Measurements from ENCODE around the gene PARD3B. TPM values are rescaled to one million over a fixed set of nuclear protein-coding genes. Genes with fewer than 3 reads are reported as not detected.

The PARD3B gene
- polyA plus RNA-seq, 3 donors: not detected

- no peaks in the 10 kb centered on the region for H3K36me3 Mint-ChIP-seq
- H3K36me3 ChIP-seq (replicated peaks in 1 of 2; ENCODE audit: control insufficient read depth in 1 of 2, insufficient read depth in 2 of 2, low read length in 2 of 2): no peaks in the 10 kb centered on the region
- H3K4me3 Mint-ChIP-seq: no peak overlapping the region
- no peak overlapping the region for H3K4me2 ChIP-seq (replicated peaks; ENCODE audit: extremely low read depth, low read length, poor library complexity, severe bottlenecking)
- H3K9me3 ChIP-seq (replicated peaks in 1 of 2; ENCODE audit: control insufficient read depth in 1 of 2, insufficient read depth in 1 of 2, low read length in 2 of 2): no peaks in the 10 kb centered on the region
- H3K9ac ChIP-seq (ENCODE audit: insufficient read depth, low read length, poor library complexity, severe bottlenecking): no peak overlapping the region
- H3K4me3 ChIP-seq (replicated peaks in 1 of 3; ENCODE audit: low read depth in 2 of 3, low read length in 3 of 3): no peak overlapping the region
- no peak for TF ChIP-seq CTCF (IDR thresholded peaks at IDR 0.05)
- H3K4me1 Mint-ChIP-seq: no peaks in the 10 kb centered on the region
- no peaks in the 10 kb centered on the region for H3K4me1 ChIP-seq (ENCODE audit: control insufficient read depth in 1 of 2, insufficient read depth in 2 of 2, low read length in 2 of 2)
- no peak for DNase-seq
- intact Hi-C loops (cut with micrococcal nuclease): no loop called here
- no peaks in the 10 kb centered on the region for H3K79me2 ChIP-seq (ENCODE audit: insufficient read depth, low read length)
- no peak overlapping the region for H3K27ac Mint-ChIP-seq
- H3K9me3 Mint-ChIP-seq: peaks cover 0 to 8% (median 2%) of the 10 kb centered on the region in 7 donors
- H2AFZ ChIP-seq (ENCODE audit: insufficient read depth, low read depth, low read length, poor library complexity, severe bottlenecking): no peak overlapping the region
- H3K27ac ChIP-seq (ENCODE audit: low read depth in 1 of 2, low read length in 2 of 2): no peak overlapping the region
- 100% methylated on average over 1 of the region's 8 CpGs for WGBS (ENCODE audit: insufficient coverage)
- no peaks in the 10 kb centered on the region for H4K20me1 ChIP-seq (ENCODE audit: insufficient read depth, low read length)
- H3K27me3 ChIP-seq (ENCODE audit: control insufficient read depth in 2 of 2, insufficient read depth in 2 of 2, low read length in 2 of 2): no peaks in the 10 kb centered on the region
- H3K27me3 Mint-ChIP-seq (ENCODE audit: low read depth in 3 of 3): no peaks in the 10 kb centered on the region
Observed at GRCh38 chr2:204913854-204914464, 368.7 kb downstream of the PARD3B start.

- no peak for TF ChIP-seq CTCF (IDR thresholded peaks at IDR 0.05)
- H3K4me3 ChIP-seq (replicated peaks in 1 of 3; ENCODE audit: low read depth in 2 of 3, low read length in 3 of 3): no peak overlapping the region
- no peaks in the 10 kb centered on the region for H3K4me1 ChIP-seq (ENCODE audit: control insufficient read depth in 1 of 2, insufficient read depth in 2 of 2, low read length in 2 of 2)
- intact Hi-C loops (cut with micrococcal nuclease): no loop called here
- no peak overlapping the region for H3K27ac ChIP-seq (ENCODE audit: low read depth in 1 of 2, low read length in 2 of 2)
- no peak overlapping the region for H3K27ac Mint-ChIP-seq
- no peaks in the 10 kb centered on the region for H4K20me1 ChIP-seq (ENCODE audit: insufficient read depth, low read length)
- H3K4me3 Mint-ChIP-seq: no peak overlapping the region
- H3K27me3 ChIP-seq (ENCODE audit: control insufficient read depth in 2 of 2, insufficient read depth in 2 of 2, low read length in 2 of 2): no peaks in the 10 kb centered on the region
- H3K36me3 Mint-ChIP-seq: no peaks in the 10 kb centered on the region
- no peak overlapping the region for H3K9ac ChIP-seq (ENCODE audit: insufficient read depth, low read length, poor library complexity, severe bottlenecking)
- DNase-seq: no peak
- 100% methylated on average over 2 of the region's 9 CpGs for WGBS (ENCODE audit: insufficient coverage)
- H3K36me3 ChIP-seq (replicated peaks in 1 of 2; ENCODE audit: control insufficient read depth in 1 of 2, insufficient read depth in 2 of 2, low read length in 2 of 2): no peaks in the 10 kb centered on the region
- H3K79me2 ChIP-seq (ENCODE audit: insufficient read depth, low read length): no peaks in the 10 kb centered on the region
- no peaks in the 10 kb centered on the region for H3K9me3 ChIP-seq (replicated peaks in 1 of 2; ENCODE audit: control insufficient read depth in 1 of 2, insufficient read depth in 1 of 2, low read length in 2 of 2)
- no peaks in the 10 kb centered on the region for H3K27me3 Mint-ChIP-seq (ENCODE audit: low read depth in 3 of 3)
- H3K9me3 Mint-ChIP-seq: peaks cover 0 to 8% (median 2%) of the 10 kb centered on the region in 7 donors
- no peak overlapping the region for H3K4me2 ChIP-seq (replicated peaks; ENCODE audit: extremely low read depth, low read length, poor library complexity, severe bottlenecking)
- no peak overlapping the region for H2AFZ ChIP-seq (ENCODE audit: insufficient read depth, low read depth, low read length, poor library complexity, severe bottlenecking)
- H3K4me1 Mint-ChIP-seq: no peaks in the 10 kb centered on the region
Observed at GRCh38 chr2:204914708-204915107, 369.4 kb downstream of the PARD3B start.

All from CD14-positive monocyte (primary cell).